HEK293 (cell line): ENCODE results near the gene CLCNKB.

Experiments
- KLF1 ChIP-seq: fragments of 450-650 bp; formaldehyde crosslinking; IDR thresholded peaks from 2 replicates; pipeline ENCODE4 v1.5.1; 2016; ENCODE audit warnings: missing biosample characterization, missing genetic modification characterization
- KLF16 ChIP-seq: fragments of 450-650 bp; formaldehyde crosslinking; IDR thresholded peaks from 2 replicates; pipeline ENCODE4 v1.5.1; 2017; ENCODE audit warnings: missing biosample characterization, missing genetic modification characterization
- OVOL3 ChIP-seq: fragments of 450-650 bp; formaldehyde crosslinking; IDR thresholded peaks from 2 replicates; pipeline ENCODE4 v1.5.1; 2016; ENCODE audit warnings: missing biosample characterization, missing genetic modification characterization
- SP2 ChIP-seq: fragments of 450-650 bp; formaldehyde crosslinking; IDR thresholded peaks from 2 replicates; pipeline ENCODE4 v1.5.1; 2016; ENCODE audit warnings: missing biosample characterization, missing genetic modification characterization
- TCF7L2 ChIP-seq: IDR thresholded peaks from 2 replicates; pipeline ENCODE4 v1.6.1; 2011; ENCODE audit warnings: low read depth, mild to moderate bottlenecking, inconsistent platforms, low read length, moderate library complexity, borderline replicate concordance
- ZNF302 ChIP-seq: fragments of 450-650 bp; formaldehyde crosslinking; IDR thresholded peaks from 2 replicates; pipeline ENCODE4 v1.5.1; 2016; ENCODE audit warnings: missing biosample characterization, missing genetic modification characterization, low read depth
- TF ChIP-seq, protein P1 (sequence below): fragments of 450-650 bp; formaldehyde crosslinking; IDR thresholded peaks from 2 replicates; pipeline ENCODE4 v1.5.1; 2016; ENCODE audit warnings: missing biosample characterization, missing genetic modification characterization
- TF ChIP-seq, protein P2 (sequence below): fragments of 450-650 bp; formaldehyde crosslinking; IDR thresholded peaks from 2 replicates; pipeline ENCODE4 v1.5.1; 2016; ENCODE audit warnings: missing biosample characterization, missing genetic modification characterization, low read depth
- TF ChIP-seq, protein P3 (sequence below): fragments of 450-650 bp; formaldehyde crosslinking; IDR thresholded peaks from 2 replicates; pipeline ENCODE4 v1.5.1; 2016; ENCODE audit warnings: missing biosample characterization, missing genetic modification characterization

GRCh38 chr1:16029288-16029687 lies 14.3 kb upstream of the CLCNKB start:
- TF ChIP-seq TCF7L2 (no peak), ZNF302 (no peak), KLF1 (tag by site-specific recombination) (no peak), SP2 (no peak), OVOL3 (tag by site-specific recombination) (no peak), KLF16 (tag by site-specific recombination) (no peak)
- TF ChIP-seq, protein P1, sequence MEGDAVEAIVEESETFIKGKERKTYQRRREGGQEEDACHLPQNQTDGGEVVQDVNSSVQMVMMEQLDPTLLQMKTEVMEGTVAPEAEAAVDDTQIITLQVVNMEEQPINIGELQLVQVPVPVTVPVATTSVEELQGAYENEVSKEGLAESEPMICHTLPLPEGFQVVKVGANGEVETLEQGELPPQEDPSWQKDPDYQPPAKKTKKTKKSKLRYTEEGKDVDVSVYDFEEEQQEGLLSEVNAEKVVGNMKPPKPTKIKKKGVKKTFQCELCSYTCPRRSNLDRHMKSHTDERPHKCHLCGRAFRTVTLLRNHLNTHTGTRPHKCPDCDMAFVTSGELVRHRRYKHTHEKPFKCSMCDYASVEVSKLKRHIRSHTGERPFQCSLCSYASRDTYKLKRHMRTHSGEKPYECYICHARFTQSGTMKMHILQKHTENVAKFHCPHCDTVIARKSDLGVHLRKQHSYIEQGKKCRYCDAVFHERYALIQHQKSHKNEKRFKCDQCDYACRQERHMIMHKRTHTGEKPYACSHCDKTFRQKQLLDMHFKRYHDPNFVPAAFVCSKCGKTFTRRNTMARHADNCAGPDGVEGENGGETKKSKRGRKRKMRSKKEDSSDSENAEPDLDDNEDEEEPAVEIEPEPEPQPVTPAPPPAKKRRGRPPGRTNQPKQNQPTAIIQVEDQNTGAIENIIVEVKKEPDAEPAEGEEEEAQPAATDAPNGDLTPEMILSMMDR (tag by site-specific recombination) = no peak
- TF ChIP-seq, protein P2, sequence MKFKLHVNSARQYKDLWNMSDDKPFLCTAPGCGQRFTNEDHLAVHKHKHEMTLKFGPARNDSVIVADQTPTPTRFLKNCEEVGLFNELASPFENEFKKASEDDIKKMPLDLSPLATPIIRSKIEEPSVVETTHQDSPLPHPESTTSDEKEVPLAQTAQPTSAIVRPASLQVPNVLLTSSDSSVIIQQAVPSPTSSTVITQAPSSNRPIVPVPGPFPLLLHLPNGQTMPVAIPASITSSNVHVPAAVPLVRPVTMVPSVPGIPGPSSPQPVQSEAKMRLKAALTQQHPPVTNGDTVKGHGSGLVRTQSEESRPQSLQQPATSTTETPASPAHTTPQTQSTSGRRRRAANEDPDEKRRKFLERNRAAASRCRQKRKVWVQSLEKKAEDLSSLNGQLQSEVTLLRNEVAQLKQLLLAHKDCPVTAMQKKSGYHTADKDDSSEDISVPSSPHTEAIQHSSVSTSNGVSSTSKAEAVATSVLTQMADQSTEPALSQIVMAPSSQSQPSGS (tag by site-specific recombination) = no peak
- TF ChIP-seq, protein P3, sequence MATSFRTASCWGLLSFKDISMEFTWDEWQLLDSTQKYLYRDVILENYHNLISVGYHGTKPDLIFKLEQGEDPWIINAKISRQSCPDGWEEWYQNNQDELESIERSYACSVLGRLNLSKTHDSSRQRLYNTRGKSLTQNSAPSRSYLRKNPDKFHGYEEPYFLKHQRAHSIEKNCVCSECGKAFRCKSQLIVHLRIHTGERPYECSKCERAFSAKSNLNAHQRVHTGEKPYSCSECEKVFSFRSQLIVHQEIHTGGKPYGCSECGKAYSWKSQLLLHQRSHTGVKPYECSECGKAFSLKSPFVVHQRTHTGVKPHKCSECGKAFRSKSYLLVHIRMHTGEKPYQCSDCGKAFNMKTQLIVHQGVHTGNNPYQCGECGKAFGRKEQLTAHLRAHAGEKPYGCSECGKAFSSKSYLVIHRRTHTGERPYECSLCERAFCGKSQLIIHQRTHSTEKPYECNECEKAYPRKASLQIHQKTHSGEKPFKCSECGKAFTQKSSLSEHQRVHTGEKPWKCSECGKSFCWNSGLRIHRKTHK (tag by site-specific recombination) = no peak
